HepG2 (cell line): ENCODE results near the gene ANAPC10. TPM values are rescaled to one million over a fixed set of nuclear protein-coding genes. Genes with fewer than 3 reads are reported as not detected.
A peak's percentile ranks its signal among the peaks of the same experiment; 100 is the strongest.

ENCODE experiments used
- ATAC-seq: fragments of 200-7000 bp; cut with Tn5 transposase; 3 replicates; pipeline ENCODE4 v1.9.1; 2020; ENCODE audit warnings: mild to moderate bottlenecking, moderate library complexity
- BruUV-seq: library from RNA; stranded (reverse); fragments of 400-500 nt; replicated peaks from 2 replicates; lab custom pipeline; 2021; lab: Mats Ljungman, UMichigan
- CTCF ChIA-PET: fragments of 300-600 bp; formaldehyde crosslinking; extraction: SDS; loops from one replicate; lab custom pipeline; 2021; ENCODE audit warnings: low total read pairs, inconsistent platforms, low intra/inter-chr PET ratio; lab: Yijun Ruan, JAX
- POLR2A ChIA-PET: fragments of 350-600 bp; sonication (Branson Sonifier 250); formaldehyde crosslinking; loops from one replicate; lab custom pipeline; 2020; ENCODE audit warnings: antibody characterized with exemption, inconsistent platforms; lab: Yijun Ruan, JAX
- DNase-seq: peaks from one replicate; pipeline ENCODE4 v3.0.0-alpha.2; 2015; ENCODE audit warnings: low spot score
- FAIRE-seq: peaks from 3 replicates; lab custom pipeline; 2011; peaks lifted over from hg19 to GRCh38; lab: Jason Lieb, UNC
- H2AFZ ChIP-seq: one replicate; pipeline ENCODE4 v1.6.1; 2011; ENCODE audit warnings: low read length, inconsistent platforms
- H3K27ac ChIP-seq: fragments of 300-600 bp; 3 replicates; pipeline ENCODE4 v1.8.0; 2011; ENCODE audit warnings: mixed run types, mild to moderate bottlenecking, mixed read lengths, low read length, inconsistent platforms; ENCODE audit not compliant: insufficient read depth; ENCODE audit errors: extremely low read length
- H3K27me3 ChIP-seq, 2 experiments: fragments of 200-600 bp in 1 of 2; 2 replicates in 1 of 2; 3 replicates in 1 of 2; pipeline versions ENCODE4 v1.6.0 to v1.8.0; 2011; ENCODE audit warnings: low read length in 2 of 2, mild to moderate bottlenecking in 2 of 2, moderate library complexity in 2 of 2, inconsistent platforms in 1 of 2; ENCODE audit not compliant: insufficient read depth in 2 of 2, control insufficient read depth in 1 of 2
- H3K36me3 ChIP-seq, 2 experiments: fragments of 200-600 bp in 1 of 2; replicated peaks in 1 of 2; 2 replicates in 1 of 2; 3 replicates in 1 of 2; pipeline versions ENCODE4 v1.5.1 to v1.8.0; 2011; ENCODE audit warnings: low read length in 2 of 2, inconsistent platforms in 1 of 2; ENCODE audit not compliant: insufficient read depth in 2 of 2, control insufficient read depth in 1 of 2
- H3K4me1 ChIP-seq: 2 replicates; pipeline ENCODE4 v1.5.1; 2012; ENCODE audit warnings: low read length, inconsistent platforms; ENCODE audit not compliant: insufficient read depth
- H3K4me2 ChIP-seq: 2 replicates; pipeline ENCODE4 v1.6.0; 2011; ENCODE audit warnings: low read depth, low read length, inconsistent platforms
- H3K4me3 ChIP-seq, 3 experiments: fragments of 200-600 bp in 1 of 3; sonication (generic), shearing (Covaris generic) in 1 of 3; replicated peaks in 1 of 3; 2 replicates each; pipeline ENCODE4 v1.5.1; 2011 to 2016; ENCODE audit warnings: low read length in 3 of 3, inconsistent platforms in 2 of 3, low read depth in 2 of 3, mild to moderate bottlenecking in 2 of 3, control low read depth in 1 of 3, mixed read lengths in 1 of 3; ENCODE audit not compliant: insufficient read depth in 1 of 3
- H3K79me2 ChIP-seq: one replicate; pipeline ENCODE4 v1.6.1; 2011; ENCODE audit warnings: low read length, inconsistent platforms; ENCODE audit not compliant: insufficient read depth
- H3K9ac ChIP-seq: 2 replicates; pipeline ENCODE4 v1.6.0; 2011; ENCODE audit warnings: mild to moderate bottlenecking, low read depth, low read length, inconsistent platforms; ENCODE audit not compliant: insufficient read depth
- H3K9me3 ChIP-seq: 2 replicates; pipeline ENCODE4 v1.5.1; 2012; ENCODE audit warnings: mild to moderate bottlenecking, low read length
- H4K20me1 ChIP-seq: 2 replicates; pipeline ENCODE4 v1.6.0; 2011; ENCODE audit warnings: inconsistent platforms, mild to moderate bottlenecking, low read length, moderate library complexity; ENCODE audit not compliant: insufficient read depth
- SP140L ChIP-seq: sonication (generic); formaldehyde crosslinking; IDR thresholded peaks from 2 replicates; pipeline ENCODE4 v1.4.0; 2020; ENCODE audit warnings: missing genetic modification reagents, borderline replicate concordance
- STAG1 ChIP-seq: sonication (generic); formaldehyde crosslinking; IDR thresholded peaks from 2 replicates; pipeline ENCODE4 v1.4.0; 2020; ENCODE audit warnings: missing genetic modification reagents
- WGBS: methylation state at CpG from one replicate; pipeline ENCODE4 v1.1.6; 2017; ENCODE audit warnings: low lambda C conversion rate; 5-methylcytosine and 5-hydroxymethylcytosine counted together
- in situ Hi-C: cut with HindIII; loops from 2 replicates; pipeline ENCODE4 v1.10.0; 2017; ENCODE audit warnings: low pct_unique_long_range_greater_than_20kb; ENCODE audit not compliant: extremely low pct_ligation_motif_present
- intact Hi-C: fragments of 100-400 bp; cut with micrococcal nuclease; formaldehyde crosslinking; loops from one replicate; pipeline ENCODE4 v1.10.0; 2022; ENCODE audit not compliant: unreplicated experiment
- polyA plus RNA-seq, 8 experiments: library from polyadenylated mRNA; depleted of rRNA in 3 of 8; stranded (reverse) in 7 of 8; unstranded in 1 of 8; fragments of >200 nt; fragmentation: Illumina TruSeq in 4 of 8; extraction: Trizol in 4 of 8; gene quantifications; 2 replicates each; pipeline versions ENCODE4 v1.2.1 to v1.2.3, GENCODE V29; 2011 to 2016; ENCODE audit warnings: low read depth in 4 of 8, missing spikeins in 1 of 8, mixed read lengths in 1 of 8; ENCODE audit not compliant: insufficient read depth in 1 of 8
- total RNA-seq, 5 experiments: library from RNA; depleted of rRNA; stranded (reverse); fragments of >200 nt; fragmentation: Illumina TruSeq; extraction: Trizol; gene quantifications; 2 replicates each; pipeline ENCODE4 v1.2.3, GENCODE V29; 2016; ENCODE audit warnings: low read depth in 1 of 5
- TF ChIP-seq, protein P1 (sequence below): IDR thresholded peaks from 2 replicates; pipeline ENCODE4 v1.6.1; 2012; ENCODE audit warnings: low read depth, low read length, improper control_type of control experiment
- TF ChIP-seq, protein P2 (sequence below): sonication (generic); formaldehyde crosslinking; IDR thresholded peaks from 2 replicates; pipeline ENCODE4 v1.5.0; 2020; ENCODE audit warnings: mild to moderate bottlenecking, missing genetic modification reagents, moderate library complexity

The ANAPC10 gene
- total and polyA plus RNA-seq, 2 of the 13 experiments (the other 11 are each of a cell fraction or from before 2014, with no cell fraction given) = 21.9 to 32.7 TPM

DNA sequence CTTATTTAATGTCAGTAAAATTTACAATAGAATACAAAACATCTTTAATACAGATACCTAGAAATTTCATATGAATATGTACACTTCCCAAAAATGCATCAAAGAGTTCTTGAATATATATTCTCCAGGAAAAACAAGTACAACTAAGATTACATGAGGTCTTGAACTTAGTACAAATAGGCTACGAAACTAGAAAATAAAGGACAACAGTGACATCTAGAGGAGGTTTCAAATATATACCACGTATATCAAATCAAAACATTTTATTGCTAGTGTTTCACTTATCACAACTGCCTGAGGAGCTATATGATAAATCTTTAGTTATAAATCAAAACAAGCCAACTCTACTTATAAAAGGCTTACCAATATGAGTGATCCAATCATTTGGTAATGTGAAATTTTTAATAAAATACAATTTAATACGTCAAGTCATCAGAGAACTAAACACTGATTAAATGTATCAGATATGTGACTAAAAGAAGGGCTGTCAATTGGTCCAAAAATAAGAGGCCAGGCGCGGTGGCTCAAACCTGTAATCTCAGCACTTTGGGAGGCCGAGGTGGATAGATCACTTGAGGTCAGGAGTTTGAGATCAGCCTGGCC lies 36.6 kb downstream of the ANAPC10 start:
- ChIA-PET POLR2A (no interaction called here), CTCF (interaction anchor here (1.6 kb wide), 1 partner anchor 887 kb away, joined by 4 read pairs; no protein-coding TSS in a partner anchor)
- no TSS peak for BruUV-seq
- WGBS = 82% methylated on average over 6 of the region's 6 CpGs
- H3K9ac ChIP-seq = no peak overlapping the region
- no peaks in the 10 kb centered on the region; the same call in 1 of the 2 replicates for H4K20me1 ChIP-seq
- in situ Hi-C loops (loop anchor here (10.0 kb wide), 1 partner anchor 887 kb away; no protein-coding TSS in a partner anchor), intact Hi-C loops (loop anchor here (1.0 to 5.0 kb wide), 2 partner anchors 274 to 887 kb away; no protein-coding TSS in a partner anchor)
- TF ChIP-seq STAG1 (CRISPR knock-in tag) (peak; percentile 58), SP140L (CRISPR knock-in tag) (no peak)
- TF ChIP-seq, protein P1, sequence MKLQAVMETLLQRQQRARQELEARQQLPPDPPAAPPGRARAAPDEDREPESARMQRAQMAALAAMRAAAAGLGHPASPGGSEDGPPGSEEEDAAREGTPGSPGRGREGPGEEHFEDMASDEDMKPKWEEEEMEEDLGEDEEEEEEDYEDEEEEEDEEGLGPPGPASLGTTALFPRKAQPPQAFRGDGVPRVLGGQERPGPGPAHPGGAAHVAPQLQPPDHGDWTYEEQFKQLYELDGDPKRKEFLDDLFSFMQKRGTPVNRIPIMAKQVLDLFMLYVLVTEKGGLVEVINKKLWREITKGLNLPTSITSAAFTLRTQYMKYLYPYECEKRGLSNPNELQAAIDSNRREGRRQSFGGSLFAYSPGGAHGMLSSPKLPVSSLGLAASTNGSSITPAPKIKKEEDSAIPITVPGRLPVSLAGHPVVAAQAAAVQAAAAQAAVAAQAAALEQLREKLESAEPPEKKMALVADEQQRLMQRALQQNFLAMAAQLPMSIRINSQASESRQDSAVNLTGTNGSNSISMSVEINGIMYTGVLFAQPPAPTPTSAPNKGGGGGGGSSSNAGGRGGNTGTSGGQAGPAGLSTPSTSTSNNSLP = peak; percentile 17; the same call in 1 of the 2 replicates
- TF ChIP-seq, protein P2, sequence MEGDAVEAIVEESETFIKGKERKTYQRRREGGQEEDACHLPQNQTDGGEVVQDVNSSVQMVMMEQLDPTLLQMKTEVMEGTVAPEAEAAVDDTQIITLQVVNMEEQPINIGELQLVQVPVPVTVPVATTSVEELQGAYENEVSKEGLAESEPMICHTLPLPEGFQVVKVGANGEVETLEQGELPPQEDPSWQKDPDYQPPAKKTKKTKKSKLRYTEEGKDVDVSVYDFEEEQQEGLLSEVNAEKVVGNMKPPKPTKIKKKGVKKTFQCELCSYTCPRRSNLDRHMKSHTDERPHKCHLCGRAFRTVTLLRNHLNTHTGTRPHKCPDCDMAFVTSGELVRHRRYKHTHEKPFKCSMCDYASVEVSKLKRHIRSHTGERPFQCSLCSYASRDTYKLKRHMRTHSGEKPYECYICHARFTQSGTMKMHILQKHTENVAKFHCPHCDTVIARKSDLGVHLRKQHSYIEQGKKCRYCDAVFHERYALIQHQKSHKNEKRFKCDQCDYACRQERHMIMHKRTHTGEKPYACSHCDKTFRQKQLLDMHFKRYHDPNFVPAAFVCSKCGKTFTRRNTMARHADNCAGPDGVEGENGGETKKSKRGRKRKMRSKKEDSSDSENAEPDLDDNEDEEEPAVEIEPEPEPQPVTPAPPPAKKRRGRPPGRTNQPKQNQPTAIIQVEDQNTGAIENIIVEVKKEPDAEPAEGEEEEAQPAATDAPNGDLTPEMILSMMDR (CRISPR knock-in tag) = peak; percentile 54
- H3K4me2 ChIP-seq = no peak overlapping the region
- ATAC-seq = peak; percentile 55; the same call in 1 of the 3 replicates
- H3K4me3 ChIP-seq = no peak overlapping the region
- H3K9me3 ChIP-seq = no peaks in the 10 kb centered on the region
- H2AFZ ChIP-seq = no peak overlapping the region
- peaks cover 8% of the 10 kb centered on the region; the same call in 1 of the 2 replicates for H3K4me1 ChIP-seq
- H3K27me3 ChIP-seq = no peaks in the 10 kb centered on the region
- peak; percentile 41 for DNase-seq
- H3K36me3 ChIP-seq = no peaks in the 10 kb centered on the region; a peak in 1 of 5 replicates
- no peak overlapping the region for H3K27ac ChIP-seq
- H3K79me2 ChIP-seq = peaks cover 3% of the 10 kb centered on the region
- no peak for FAIRE-seq
